ENCODE measurements around the gene TAAR5.
"Not testable (repeated sequence)": the region's sequence is repeated elsewhere in the genome, so short reads cannot be mapped to it uniquely, and the experiment has no call there.

TAAR5 gene

GRCh38 chr6:132569170-132569569 lies 20.4 kb downstream of the TAAR5 start:
- no peak for DNase-seq

- DNase-seq = no peak
Observed at GRCh38 chr6:132568611-132569010, 20.9 kb downstream of the TAAR5 start.

- DNase-seq = no peak
Observed at GRCh38 chr6:132567566-132567965, 22.0 kb downstream of the TAAR5 start.

GRCh38 chr6:132566404-132566803 lies 23.1 kb downstream of the TAAR5 start:
- no peak for DNase-seq

GRCh38 chr6:132560087-132560486 lies 29.5 kb downstream of the TAAR5 start:
- not testable (repeated sequence) for DNase-seq

GRCh38 chr6:132552372-132552771 lies 37.2 kb downstream of the TAAR5 start, which contains the start of gene TAAR8:
TAAR8 (plus strand) TSS chr6:132552672; CDS start chr6:132552693, 21 bp downstream.
- no peak for DNase-seq

GRCh38 chr6:132551214-132551613 lies 38.3 kb downstream of the TAAR5 start:
- DNase-seq = no peak

- DNase-seq = no peak
Observed at GRCh38 chr6:132548746-132549463, 40.6 kb downstream of the TAAR5 start.

- DNase-seq = no peak
Observed at GRCh38 chr6:132544826-132545225, 44.7 kb downstream of the TAAR5 start.

Data from right hindlimb (tissue), 1 donor.